ENCODE data around the gene SMIM9. TPM values are rescaled to one million over a fixed set of nuclear protein-coding genes. Genes with fewer than 3 reads are reported as not detected.
"Not testable (repeated sequence)": the region's sequence is repeated elsewhere in the genome, so short reads cannot be mapped to it uniquely, and the experiment has no call there.

Gene SMIM9
- total RNA-seq, 2 donors from 2014 or later, result not detected

- TF ChIP-seq, protein P1, sequence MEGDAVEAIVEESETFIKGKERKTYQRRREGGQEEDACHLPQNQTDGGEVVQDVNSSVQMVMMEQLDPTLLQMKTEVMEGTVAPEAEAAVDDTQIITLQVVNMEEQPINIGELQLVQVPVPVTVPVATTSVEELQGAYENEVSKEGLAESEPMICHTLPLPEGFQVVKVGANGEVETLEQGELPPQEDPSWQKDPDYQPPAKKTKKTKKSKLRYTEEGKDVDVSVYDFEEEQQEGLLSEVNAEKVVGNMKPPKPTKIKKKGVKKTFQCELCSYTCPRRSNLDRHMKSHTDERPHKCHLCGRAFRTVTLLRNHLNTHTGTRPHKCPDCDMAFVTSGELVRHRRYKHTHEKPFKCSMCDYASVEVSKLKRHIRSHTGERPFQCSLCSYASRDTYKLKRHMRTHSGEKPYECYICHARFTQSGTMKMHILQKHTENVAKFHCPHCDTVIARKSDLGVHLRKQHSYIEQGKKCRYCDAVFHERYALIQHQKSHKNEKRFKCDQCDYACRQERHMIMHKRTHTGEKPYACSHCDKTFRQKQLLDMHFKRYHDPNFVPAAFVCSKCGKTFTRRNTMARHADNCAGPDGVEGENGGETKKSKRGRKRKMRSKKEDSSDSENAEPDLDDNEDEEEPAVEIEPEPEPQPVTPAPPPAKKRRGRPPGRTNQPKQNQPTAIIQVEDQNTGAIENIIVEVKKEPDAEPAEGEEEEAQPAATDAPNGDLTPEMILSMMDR (IDR thresholded peaks at IDR 0.05), result no peak
- H3K36me3 ChIP-seq, result no peaks in the 10 kb centered on the region
- no peaks in the 10 kb centered on the region for H3K9me3 ChIP-seq
- no peaks in the 10 kb centered on the region for H3K4me1 ChIP-seq
- DNase-seq (ENCODE audit: low spot score), result no peak
- H3K27ac ChIP-seq, result no peak overlapping the region
- no peak overlapping the region for H3K4me3 ChIP-seq
- no peaks in the 10 kb centered on the region for H3K27me3 ChIP-seq
These were observed 7.1 kb downstream of the SMIM9 start for GRCh38 chrX:154827194-154828015.

- not testable (repeated sequence) for H3K9me3 ChIP-seq; H3K27ac ChIP-seq; H3K27me3 ChIP-seq; H3K36me3 ChIP-seq; DNase-seq (ENCODE audit: low spot score); H3K4me1 ChIP-seq; H3K4me3 ChIP-seq
These were observed 8.9 kb downstream of the SMIM9 start for GRCh38 chrX:154825586-154825985.

DNA sequence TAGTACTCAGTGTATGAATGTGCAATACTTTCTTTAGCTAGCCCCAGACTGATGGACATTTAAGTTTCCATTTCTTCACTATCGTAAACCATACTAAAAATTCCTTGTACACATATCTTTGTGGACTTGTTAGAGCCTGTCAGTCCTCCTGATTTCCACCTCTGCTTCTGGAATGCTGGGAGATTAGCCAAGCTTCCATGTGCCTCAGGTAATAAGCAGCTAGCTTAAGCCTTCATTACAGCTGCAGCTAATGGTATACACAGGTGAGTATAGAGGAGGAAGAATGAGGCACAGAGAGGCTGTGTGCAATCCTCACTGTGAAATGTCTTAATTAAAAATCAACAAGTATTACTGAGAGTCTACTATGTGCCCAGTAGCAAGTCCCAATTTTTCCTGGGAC lies 9.8 kb downstream of the SMIM9 start:
- TF ChIP-seq, protein P1 (IDR thresholded peaks at IDR 0.05), result no peak
- Histone ChIP-seq H3K27me3 (no peaks in the 10 kb centered on the region), H3K4me1 (no peaks in the 10 kb centered on the region), H3K9me3 (no peaks in the 10 kb centered on the region), H3K36me3 (no peaks in the 10 kb centered on the region), H3K27ac (no peak overlapping the region), H3K4me3 (no peak overlapping the region)
- no peak for DNase-seq (ENCODE audit: low spot score)

- DNase-seq (ENCODE audit: low spot score), result no peak
- Histone ChIP-seq H3K9me3 (no peaks in the 10 kb centered on the region), H3K4me3 (no peak overlapping the region), H3K4me1 (no peaks in the 10 kb centered on the region), H3K27ac (no peak overlapping the region), H3K36me3 (no peaks in the 10 kb centered on the region), H3K27me3 (no peaks in the 10 kb centered on the region)
- TF ChIP-seq, protein P1 (IDR thresholded peaks at IDR 0.05), result no peak
These were observed 12.4 kb downstream of the SMIM9 start for GRCh38 chrX:154822029-154822428.

GRCh38 chrX:154821523-154821922 lies 12.9 kb downstream of the SMIM9 start:
- Histone ChIP-seq H3K9me3 (no peaks in the 10 kb centered on the region), H3K36me3 (no peaks in the 10 kb centered on the region), H3K27ac (no peak overlapping the region), H3K4me1 (no peaks in the 10 kb centered on the region), H3K27me3 (no peaks in the 10 kb centered on the region), H3K4me3 (no peak overlapping the region)
- no peak for DNase-seq (ENCODE audit: low spot score)
- TF ChIP-seq, protein P1 (IDR thresholded peaks at IDR 0.05), result no peak

DNA sequence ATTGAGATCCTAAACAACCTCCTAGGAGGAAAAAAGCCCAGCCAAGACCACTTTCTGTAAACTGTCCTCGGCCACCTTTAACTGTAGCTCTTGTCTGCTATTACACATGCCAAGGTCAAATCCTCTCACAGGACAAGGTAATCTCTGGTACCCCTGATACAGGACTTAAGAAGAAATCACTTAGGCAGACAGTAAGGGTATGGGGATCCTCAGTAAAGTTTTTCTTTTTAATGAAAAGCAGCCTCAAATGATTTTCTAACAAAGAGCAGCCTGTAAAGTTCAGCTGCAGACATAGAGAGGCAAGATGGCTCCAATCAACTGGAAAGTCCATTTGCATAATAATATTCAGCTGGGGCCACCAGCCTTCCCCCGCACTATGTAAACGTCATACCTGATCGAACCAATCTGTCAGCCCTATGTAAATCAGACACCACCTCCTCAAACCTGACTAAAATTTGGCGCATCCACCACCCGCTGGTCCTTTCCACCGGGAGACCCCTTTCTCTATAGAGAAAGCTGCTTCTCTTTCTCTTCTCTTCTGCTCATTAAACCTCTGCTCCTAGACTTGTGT lies 14.6 kb downstream of the SMIM9 start:
- H3K27ac ChIP-seq, result no peak overlapping the region
- TF ChIP-seq, protein P1 (IDR thresholded peaks at IDR 0.05), result no peak
- no peak for DNase-seq (ENCODE audit: low spot score)

More for the DNA sequence above, 14.6 kb downstream of the SMIM9 start:
- H3K27me3 ChIP-seq, result no peaks in the 10 kb centered on the region
- H3K4me1 ChIP-seq, result no peaks in the 10 kb centered on the region
- H3K9me3 ChIP-seq, result no peaks in the 10 kb centered on the region
- H3K36me3 ChIP-seq, result no peaks in the 10 kb centered on the region
- H3K4me3 ChIP-seq, result no peak overlapping the region

Measured in right atrium auricular region (tissue), 2 donors.